HG02610 (cell line): ENCODE results near the gene SLC30A7.
"Not testable (repeated sequence)": the region's sequence is repeated elsewhere in the genome, so short reads cannot be mapped to it uniquely, and the experiment has no call there.

Experiments used
- ATAC-seq: cut with Tn5 transposase; IDR thresholded peaks from one replicate; pipeline ENCODE4 v1.9.1; 2021; ENCODE audit warnings: mild to moderate bottlenecking, moderate library complexity; ENCODE audit not compliant: unreplicated experiment

Gene SLC30A7

GRCh38 chr1:100889869-100890482 is 5.9 kb upstream of the SLC30A7 start:
- ATAC-seq, result not testable (repeated sequence)

GRCh38 chr1:100891380-100891779 is 4.5 kb upstream of the SLC30A7 start:
- no peak for ATAC-seq

- ATAC-seq, result no peak
Observed at GRCh38 chr1:100892554-100892953, 3.3 kb upstream of the SLC30A7 start.

- ATAC-seq, result no peak
Observed at GRCh38 chr1:100893718-100894117, 2.2 kb upstream of the SLC30A7 start.

- ATAC-seq, result peak; percentile 44
Observed at GRCh38 chr1:100894603-100895539, 1.0 kb upstream of the SLC30A7 start, which contains the start of gene EXTL2. TSS of gene EXTL2 (minus strand) at chr1:100894842. CDS start at chr1:100888757, 6,085 bp downstream.

- peak; percentile 43 for ATAC-seq
Observed at GRCh38 chr1:100896481-100896982, 642 bp downstream of the SLC30A7 start.

GRCh38 chr1:100902365-100902764 is 6.5 kb downstream of the SLC30A7 start:
- ATAC-seq, result no peak

- no peak for ATAC-seq
Observed at GRCh38 chr1:100903777-100904176, 7.9 kb downstream of the SLC30A7 start.

GRCh38 chr1:100904528-100904927 is 8.6 kb downstream of the SLC30A7 start:
- ATAC-seq, result no peak

GRCh38 chr1:100905181-100905580 is 9.3 kb downstream of the SLC30A7 start:
- no peak for ATAC-seq

GRCh38 chr1:100907887-100908286 is 12.0 kb downstream of the SLC30A7 start:
- ATAC-seq, result no peak

- ATAC-seq, result no peak
Observed at GRCh38 chr1:100909018-100909417, 13.1 kb downstream of the SLC30A7 start.

GRCh38 chr1:100912019-100912418 is 16.1 kb downstream of the SLC30A7 start:
- ATAC-seq, result no peak

GRCh38 chr1:100921110-100921706 is 25.3 kb downstream of the SLC30A7 start:
- no peak for ATAC-seq

- ATAC-seq, result no peak
Observed at GRCh38 chr1:100924212-100924611, 28.3 kb downstream of the SLC30A7 start.

- no peak for ATAC-seq
Observed at GRCh38 chr1:100924991-100925390, 29.1 kb downstream of the SLC30A7 start.

GRCh38 chr1:100926240-100926639 is 30.4 kb downstream of the SLC30A7 start:
- no peak for ATAC-seq

GRCh38 chr1:100927276-100927675 is 31.4 kb downstream of the SLC30A7 start:
- ATAC-seq, result peak; percentile 44

- ATAC-seq, result no peak
Observed at GRCh38 chr1:100928128-100928527, 32.2 kb downstream of the SLC30A7 start.

GRCh38 chr1:100930494-100930893 is 34.6 kb downstream of the SLC30A7 start:
- no peak for ATAC-seq

- no peak for ATAC-seq
Observed at GRCh38 chr1:100931716-100932115, 35.8 kb downstream of the SLC30A7 start.
